ENCODE measurements around the gene GLB1L2.

The GLB1L2 gene

DNA sequence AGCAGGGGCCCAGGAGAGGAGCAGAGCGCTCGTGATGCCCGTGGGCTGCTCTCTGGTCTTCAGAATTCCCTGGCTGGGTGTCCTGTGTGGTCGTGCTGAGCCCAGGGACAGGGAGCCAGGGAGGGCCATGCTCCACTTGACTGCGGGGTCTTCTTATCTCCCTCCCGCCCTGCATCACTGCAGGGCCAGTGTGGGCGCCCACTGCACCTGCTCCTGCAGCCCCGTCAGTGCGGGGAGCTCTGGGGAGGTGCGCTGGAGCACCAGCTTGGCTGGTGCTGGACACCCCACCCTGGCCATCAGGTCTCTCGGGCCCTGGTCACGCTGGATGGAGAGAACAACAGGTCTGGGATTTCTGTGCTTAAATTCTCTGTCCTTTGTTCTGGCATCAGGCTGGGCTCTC lies 48.4 kb downstream of the GLB1L2 start:
- no peaks in the 10 kb centered on the region for H3K9me3 ChIP-seq (ENCODE audit: insufficient read depth, low read length)
- H3K27ac ChIP-seq (ENCODE audit: low read depth, low read length), result no peak overlapping the region
- no peaks in the 10 kb centered on the region for H3F3A ChIP-seq (ENCODE audit: insufficient read depth)
- no peak overlapping the region for H3K4me2 ChIP-seq (ENCODE audit: low read depth, low read length, poor library complexity, severe bottlenecking)
- TF ChIP-seq CTCF (IDR thresholded peaks at IDR 0.05; ENCODE audit: insufficient read depth, low read length, poor library complexity, severe bottlenecking) (no peak), EZH2phosphoT487 (conservative IDR thresholded peaks at IDR 0.05; ENCODE audit: low read length) (no peak)
- no peaks in the 10 kb centered on the region for H3K79me2 ChIP-seq (ENCODE audit: insufficient read depth, low read length)
- no peak overlapping the region for H2AFZ ChIP-seq (ENCODE audit: low read depth, low read length, severe bottlenecking)
- no peaks in the 10 kb centered on the region for H3K27me3 ChIP-seq (ENCODE audit: low read length)
- no peaks in the 10 kb centered on the region for H3K36me3 ChIP-seq (ENCODE audit: low read length)
- no peaks in the 10 kb centered on the region for H4K20me1 ChIP-seq (ENCODE audit: low read depth, low read length)
- H3K9ac ChIP-seq (ENCODE audit: low read length), result no peak overlapping the region
- no peaks in the 10 kb centered on the region for H3K9me2 ChIP-seq (replicated peaks; ENCODE audit: insufficient read depth, low read length)
- no peak overlapping the region for H3K4me3 ChIP-seq (ENCODE audit: insufficient read depth, low read length, poor library complexity, severe bottlenecking)

DNA sequence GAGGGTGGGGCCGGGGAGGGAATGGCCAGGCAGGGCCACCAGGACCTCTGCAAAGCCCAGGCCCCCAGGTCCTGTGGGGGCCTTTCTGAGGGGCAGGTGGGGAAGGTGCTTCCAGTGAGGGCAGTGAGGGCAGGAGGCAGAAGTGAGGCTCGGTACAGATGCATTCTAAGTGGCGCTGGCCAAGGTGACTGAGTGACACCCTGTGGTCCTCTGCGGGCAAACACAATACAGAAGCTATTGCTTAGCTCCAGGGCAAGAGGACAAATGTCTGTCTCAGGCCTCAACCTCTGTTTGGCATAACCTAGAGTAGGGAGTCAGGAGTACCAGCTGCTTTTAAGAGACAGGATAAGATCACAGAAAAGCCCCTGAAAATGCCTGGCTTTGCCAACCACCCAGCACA lies 49.0 kb downstream of the GLB1L2 start:
- H3K4me3 ChIP-seq (ENCODE audit: insufficient read depth, low read length, poor library complexity, severe bottlenecking), result no peak overlapping the region
- H3K79me2 ChIP-seq (ENCODE audit: insufficient read depth, low read length), result no peaks in the 10 kb centered on the region
- H3K9ac ChIP-seq (ENCODE audit: low read length), result no peak overlapping the region
- H3K4me2 ChIP-seq (ENCODE audit: low read depth, low read length, poor library complexity, severe bottlenecking), result no peak overlapping the region
- H3K36me3 ChIP-seq (ENCODE audit: low read length), result no peaks in the 10 kb centered on the region
- TF ChIP-seq EZH2phosphoT487 (conservative IDR thresholded peaks at IDR 0.05; ENCODE audit: low read length) (no peak), CTCF (IDR thresholded peaks at IDR 0.05; ENCODE audit: insufficient read depth, low read length, poor library complexity, severe bottlenecking) (no peak)
- no peaks in the 10 kb centered on the region for H3K9me3 ChIP-seq (ENCODE audit: insufficient read depth, low read length)
- no peaks in the 10 kb centered on the region for H3K9me2 ChIP-seq (replicated peaks; ENCODE audit: insufficient read depth, low read length)
- no peaks in the 10 kb centered on the region for H4K20me1 ChIP-seq (ENCODE audit: low read depth, low read length)
- H3F3A ChIP-seq (ENCODE audit: insufficient read depth), result no peaks in the 10 kb centered on the region
- no peak overlapping the region for H3K27ac ChIP-seq (ENCODE audit: low read depth, low read length)
- no peak overlapping the region for H2AFZ ChIP-seq (ENCODE audit: low read depth, low read length, severe bottlenecking)
- no peaks in the 10 kb centered on the region for H3K27me3 ChIP-seq (ENCODE audit: low read length)

GRCh38 chr11:134382257-134382656 lies 50.5 kb downstream of the GLB1L2 start:
- Histone ChIP-seq H3K9me2 (replicated peaks; ENCODE audit: insufficient read depth, low read length) (no peaks in the 10 kb centered on the region), H3F3A (ENCODE audit: insufficient read depth) (no peaks in the 10 kb centered on the region), H4K20me1 (ENCODE audit: low read depth, low read length) (no peaks in the 10 kb centered on the region), H2AFZ (ENCODE audit: low read depth, low read length, severe bottlenecking) (no peak overlapping the region), H3K36me3 (ENCODE audit: low read length) (no peaks in the 10 kb centered on the region), H3K9me3 (ENCODE audit: insufficient read depth, low read length) (no peaks in the 10 kb centered on the region), H3K27me3 (ENCODE audit: low read length) (no peaks in the 10 kb centered on the region), H3K4me3 (ENCODE audit: insufficient read depth, low read length, poor library complexity, severe bottlenecking) (no peak overlapping the region), H3K4me2 (ENCODE audit: low read depth, low read length, poor library complexity, severe bottlenecking) (no peak overlapping the region), H3K27ac (ENCODE audit: low read depth, low read length) (no peak overlapping the region), H3K79me2 (ENCODE audit: insufficient read depth, low read length) (no peaks in the 10 kb centered on the region), H3K9ac (ENCODE audit: low read length) (no peak overlapping the region)
- TF ChIP-seq CTCF (IDR thresholded peaks at IDR 0.05; ENCODE audit: insufficient read depth, low read length, poor library complexity, severe bottlenecking) (no peak), EZH2phosphoT487 (conservative IDR thresholded peaks at IDR 0.05; ENCODE audit: low read length) (no peak)

GRCh38 chr11:134382830-134383229 lies 51.0 kb downstream of the GLB1L2 start:
- H2AFZ ChIP-seq (ENCODE audit: low read depth, low read length, severe bottlenecking), result no peak overlapping the region
- H4K20me1 ChIP-seq (ENCODE audit: low read depth, low read length), result no peaks in the 10 kb centered on the region
- no peaks in the 10 kb centered on the region for H3K9me3 ChIP-seq (ENCODE audit: insufficient read depth, low read length)
- H3K9ac ChIP-seq (ENCODE audit: low read length), result no peak overlapping the region
- no peak for TF ChIP-seq EZH2phosphoT487 (conservative IDR thresholded peaks at IDR 0.05; ENCODE audit: low read length)
- no peak for TF ChIP-seq CTCF (IDR thresholded peaks at IDR 0.05; ENCODE audit: insufficient read depth, low read length, poor library complexity, severe bottlenecking)
- no peak overlapping the region for H3K4me2 ChIP-seq (ENCODE audit: low read depth, low read length, poor library complexity, severe bottlenecking)
- no peak overlapping the region for H3K27ac ChIP-seq (ENCODE audit: low read depth, low read length)
- H3K4me3 ChIP-seq (ENCODE audit: insufficient read depth, low read length, poor library complexity, severe bottlenecking), result no peak overlapping the region
- no peaks in the 10 kb centered on the region for H3K36me3 ChIP-seq (ENCODE audit: low read length)
- no peaks in the 10 kb centered on the region for H3K79me2 ChIP-seq (ENCODE audit: insufficient read depth, low read length)
- no peaks in the 10 kb centered on the region for H3K9me2 ChIP-seq (replicated peaks; ENCODE audit: insufficient read depth, low read length)
- no peaks in the 10 kb centered on the region for H3F3A ChIP-seq (ENCODE audit: insufficient read depth)
- H3K27me3 ChIP-seq (ENCODE audit: low read length), result no peaks in the 10 kb centered on the region
